Upper lobe of right lung (tissue), 1 donor: Measurements from ENCODE around the gene ZNF219. TPM values are rescaled to one million over a fixed set of nuclear protein-coding genes. Genes with fewer than 3 reads are reported as not detected.

Experiments used
- ATAC-seq: fragments of 200-7000 bp; cut with Tn5 transposase; one replicate; pipeline ENCODE4 v1.9.1; 2020; ENCODE audit warnings: mild to moderate bottlenecking, moderate library complexity
- DNase-seq: peaks from one replicate; pipeline ENCODE4 v3.0.0-alpha.2; 2020
- H3K27ac ChIP-seq: fragments of 200-600 bp; one replicate; pipeline ENCODE4 v1.8.0; 2022
- H3K27me3 ChIP-seq: fragments of 200-600 bp; one replicate; pipeline ENCODE4 v1.8.0; 2022; ENCODE audit warnings: mild to moderate bottlenecking
- H3K36me3 ChIP-seq: fragments of 200-600 bp; one replicate; pipeline ENCODE4 v1.8.0; 2022
- H3K4me1 ChIP-seq: fragments of 200-600 bp; one replicate; pipeline ENCODE4 v1.8.0; 2022
- H3K4me3 ChIP-seq: fragments of 200-600 bp; one replicate; pipeline ENCODE4 v1.8.0; 2022; ENCODE audit warnings: mild to moderate bottlenecking
- H3K9me3 ChIP-seq: fragments of 200-600 bp; one replicate; pipeline ENCODE4 v1.8.0; 2022
- intact Hi-C: fragments of 100-400 bp; cut with DNase I; formaldehyde crosslinking; loops from one replicate; pipeline ENCODE4 v1.11.0; 2022
- total RNA-seq: library from RNA; stranded (reverse); fragmentation: NEBNext Ultra II Directional; extraction: Animal tissue kit (Norgen Biotek cat#: 25700); gene quantifications from one replicate; pipeline ENCODE4 v1.2.1, GENCODE V29; 2021
- TF ChIP-seq, protein P1 (sequence below): fragments of 200-600 bp; IDR thresholded peaks from one replicate; pipeline ENCODE4 v1.8.0; 2022; ENCODE audit warnings: antibody characterized with exemption
- donor health status: DM: no; HTN: yes; CAD: no; lungs with severe emphysema.

Gene ZNF219
- total RNA-seq, 1 donor from 2014 or later, result 52.8 TPM

- H3K4me1 ChIP-seq, result peaks cover 9% of the 10 kb centered on the region
- intact Hi-C loops, result no loop called here
- DNase-seq (no peak), ATAC-seq (no peak)
- no peak overlapping the region for H3K4me3 ChIP-seq
- H3K27ac ChIP-seq, result no peak overlapping the region
- no peaks in the 10 kb centered on the region for H3K27me3 ChIP-seq
- H3K9me3 ChIP-seq, result no peaks in the 10 kb centered on the region
- H3K36me3 ChIP-seq, result no peaks in the 10 kb centered on the region
- TF ChIP-seq, protein P1, sequence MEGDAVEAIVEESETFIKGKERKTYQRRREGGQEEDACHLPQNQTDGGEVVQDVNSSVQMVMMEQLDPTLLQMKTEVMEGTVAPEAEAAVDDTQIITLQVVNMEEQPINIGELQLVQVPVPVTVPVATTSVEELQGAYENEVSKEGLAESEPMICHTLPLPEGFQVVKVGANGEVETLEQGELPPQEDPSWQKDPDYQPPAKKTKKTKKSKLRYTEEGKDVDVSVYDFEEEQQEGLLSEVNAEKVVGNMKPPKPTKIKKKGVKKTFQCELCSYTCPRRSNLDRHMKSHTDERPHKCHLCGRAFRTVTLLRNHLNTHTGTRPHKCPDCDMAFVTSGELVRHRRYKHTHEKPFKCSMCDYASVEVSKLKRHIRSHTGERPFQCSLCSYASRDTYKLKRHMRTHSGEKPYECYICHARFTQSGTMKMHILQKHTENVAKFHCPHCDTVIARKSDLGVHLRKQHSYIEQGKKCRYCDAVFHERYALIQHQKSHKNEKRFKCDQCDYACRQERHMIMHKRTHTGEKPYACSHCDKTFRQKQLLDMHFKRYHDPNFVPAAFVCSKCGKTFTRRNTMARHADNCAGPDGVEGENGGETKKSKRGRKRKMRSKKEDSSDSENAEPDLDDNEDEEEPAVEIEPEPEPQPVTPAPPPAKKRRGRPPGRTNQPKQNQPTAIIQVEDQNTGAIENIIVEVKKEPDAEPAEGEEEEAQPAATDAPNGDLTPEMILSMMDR, result no peak
These were observed 49.8 kb downstream of the ZNF219 start for GRCh38 chr14:21048638-21049037.

- Histone ChIP-seq H3K27ac (peak overlapping the region; percentile 51), H3K4me3 (no peak overlapping the region), H3K4me1 (peaks cover 19% of the 10 kb centered on the region), H3K9me3 (no peaks in the 10 kb centered on the region), H3K36me3 (no peaks in the 10 kb centered on the region), H3K27me3 (no peaks in the 10 kb centered on the region)
- intact Hi-C loops, result no loop called here
- ATAC-seq, result no peak
- no peak for DNase-seq
- TF ChIP-seq, protein P1, result no peak
These were observed 51.1 kb downstream of the ZNF219 start for GRCh38 chr14:21047378-21047781.

DNA sequence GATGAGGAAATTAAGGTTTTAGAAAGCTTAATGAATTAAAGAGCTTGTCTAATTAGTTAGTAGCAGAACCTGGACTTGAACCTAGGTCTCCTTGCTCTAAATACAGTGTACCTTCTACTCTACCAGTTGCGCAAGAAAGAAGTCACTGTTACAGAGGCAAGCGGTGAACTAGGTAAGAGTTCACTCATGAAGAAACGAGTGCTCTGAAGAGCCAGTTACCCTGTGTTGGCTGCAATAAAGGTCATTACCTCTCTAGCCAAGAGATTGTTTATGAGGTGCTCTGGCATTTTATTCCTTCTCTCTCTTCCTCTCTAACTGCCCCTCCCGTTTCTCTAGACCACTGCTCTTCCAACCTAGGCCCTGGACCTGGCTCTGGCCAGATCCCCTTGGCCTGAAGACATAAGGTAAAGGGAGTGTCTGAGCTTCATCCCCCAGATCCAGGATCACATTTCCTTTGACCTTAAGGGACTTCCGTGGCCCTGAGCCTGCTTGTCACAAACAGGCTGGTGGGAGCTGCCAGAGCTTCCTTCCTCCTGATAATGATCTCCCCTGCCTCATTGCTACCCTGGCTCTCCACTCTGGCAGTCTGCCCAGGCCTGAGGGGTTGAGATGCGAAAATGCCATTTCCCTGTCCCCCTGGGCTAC is 54.4 kb downstream of the ZNF219 start:
- H3K9me3 ChIP-seq, result no peaks in the 10 kb centered on the region
- ATAC-seq (peak; percentile 37), DNase-seq (no peak)
- H3K4me1 ChIP-seq, result peaks cover 28% of the 10 kb centered on the region
- intact Hi-C loops, result no loop called here
- TF ChIP-seq, protein P1, result no peak
- H3K27me3 ChIP-seq, result no peaks in the 10 kb centered on the region
- H3K36me3 ChIP-seq, result no peaks in the 10 kb centered on the region
- no peak overlapping the region for H3K4me3 ChIP-seq
- no peak overlapping the region for H3K27ac ChIP-seq

- Histone ChIP-seq H3K27ac (no peak overlapping the region), H3K4me1 (peaks cover 34% of the 10 kb centered on the region), H3K36me3 (no peaks in the 10 kb centered on the region), H3K9me3 (no peaks in the 10 kb centered on the region), H3K4me3 (no peak overlapping the region), H3K27me3 (no peaks in the 10 kb centered on the region)
- no peak for DNase-seq
- ATAC-seq, result no peak
- intact Hi-C loops, result no loop called here
- TF ChIP-seq, protein P1, result no peak
These were observed 55.0 kb downstream of the ZNF219 start for GRCh38 chr14:21043387-21043973.

GRCh38 chr14:21042918-21043317 is 55.5 kb downstream of the ZNF219 start:
- Histone ChIP-seq H3K27ac (no peak overlapping the region), H3K4me1 (peaks cover 33% of the 10 kb centered on the region), H3K4me3 (no peak overlapping the region), H3K36me3 (no peaks in the 10 kb centered on the region), H3K9me3 (no peaks in the 10 kb centered on the region), H3K27me3 (no peaks in the 10 kb centered on the region)
- intact Hi-C loops, result no loop called here
- TF ChIP-seq, protein P1, result no peak
- ATAC-seq (peak; percentile 6), DNase-seq (no peak)
